ENCODE measurements around the gene C5orf15.

The C5orf15 gene

GRCh38 chr5:133980652-133981051, 12.2 kb upstream of the C5orf15 start:
- TF ChIP-seq FOXM1 (IDR thresholded peaks at IDR 0.05; ENCODE audit: borderline replicate concordance, low read depth), result no peak
- no peak for TF ChIP-seq ZBTB7A (IDR thresholded peaks at IDR 0.05; ENCODE audit: low read depth)
- TF ChIP-seq EP300 (IDR thresholded peaks at IDR 0.05; ENCODE audit: borderline replicate concordance), result no peak
- TF ChIP-seq EGR1 (IDR thresholded peaks at IDR 0.05), result no peak
- TF ChIP-seq TEAD4 (IDR thresholded peaks at IDR 0.05), result no peak
- TF ChIP-seq CEBPB (IDR thresholded peaks at IDR 0.05), result no peak
- TF ChIP-seq YY1 (IDR thresholded peaks at IDR 0.05; ENCODE audit: low read depth), result no peak
- TF ChIP-seq NFIC (IDR thresholded peaks at IDR 0.05), result no peak
- TF ChIP-seq USF1 (IDR thresholded peaks at IDR 0.05), result no peak
- TF ChIP-seq MAX (IDR thresholded peaks at IDR 0.05), result no peak
- no peak for TF ChIP-seq RAD21 (IDR thresholded peaks at IDR 0.05; ENCODE audit: low read depth)
- no peak for TF ChIP-seq CREB1 (IDR thresholded peaks at IDR 0.05; ENCODE audit: low read depth)
- TF ChIP-seq TCF12 (IDR thresholded peaks at IDR 0.05; ENCODE audit: low read depth), result no peak
- TF ChIP-seq, protein P1, sequence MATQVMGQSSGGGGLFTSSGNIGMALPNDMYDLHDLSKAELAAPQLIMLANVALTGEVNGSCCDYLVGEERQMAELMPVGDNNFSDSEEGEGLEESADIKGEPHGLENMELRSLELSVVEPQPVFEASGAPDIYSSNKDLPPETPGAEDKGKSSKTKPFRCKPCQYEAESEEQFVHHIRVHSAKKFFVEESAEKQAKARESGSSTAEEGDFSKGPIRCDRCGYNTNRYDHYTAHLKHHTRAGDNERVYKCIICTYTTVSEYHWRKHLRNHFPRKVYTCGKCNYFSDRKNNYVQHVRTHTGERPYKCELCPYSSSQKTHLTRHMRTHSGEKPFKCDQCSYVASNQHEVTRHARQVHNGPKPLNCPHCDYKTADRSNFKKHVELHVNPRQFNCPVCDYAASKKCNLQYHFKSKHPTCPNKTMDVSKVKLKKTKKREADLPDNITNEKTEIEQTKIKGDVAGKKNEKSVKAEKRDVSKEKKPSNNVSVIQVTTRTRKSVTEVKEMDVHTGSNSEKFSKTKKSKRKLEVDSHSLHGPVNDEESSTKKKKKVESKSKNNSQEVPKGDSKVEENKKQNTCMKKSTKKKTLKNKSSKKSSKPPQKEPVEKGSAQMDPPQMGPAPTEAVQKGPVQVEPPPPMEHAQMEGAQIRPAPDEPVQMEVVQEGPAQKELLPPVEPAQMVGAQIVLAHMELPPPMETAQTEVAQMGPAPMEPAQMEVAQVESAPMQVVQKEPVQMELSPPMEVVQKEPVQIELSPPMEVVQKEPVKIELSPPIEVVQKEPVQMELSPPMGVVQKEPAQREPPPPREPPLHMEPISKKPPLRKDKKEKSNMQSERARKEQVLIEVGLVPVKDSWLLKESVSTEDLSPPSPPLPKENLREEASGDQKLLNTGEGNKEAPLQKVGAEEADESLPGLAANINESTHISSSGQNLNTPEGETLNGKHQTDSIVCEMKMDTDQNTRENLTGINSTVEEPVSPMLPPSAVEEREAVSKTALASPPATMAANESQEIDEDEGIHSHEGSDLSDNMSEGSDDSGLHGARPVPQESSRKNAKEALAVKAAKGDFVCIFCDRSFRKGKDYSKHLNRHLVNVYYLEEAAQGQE (IDR thresholded peaks at IDR 0.05; ENCODE audit: low read depth), result no peak
- TF ChIP-seq TAF1 (IDR thresholded peaks at IDR 0.05; ENCODE audit: low read depth), result no peak

GRCh38 chr5:133978943-133979342, 10.5 kb upstream of the C5orf15 start:
- TF ChIP-seq TEAD4 (IDR thresholded peaks at IDR 0.05) (no peak), EP300 (IDR thresholded peaks at IDR 0.05; ENCODE audit: borderline replicate concordance) (no peak), MAX (IDR thresholded peaks at IDR 0.05) (no peak), USF1 (IDR thresholded peaks at IDR 0.05) (no peak), CREB1 (IDR thresholded peaks at IDR 0.05; ENCODE audit: low read depth) (no peak), YY1 (IDR thresholded peaks at IDR 0.05; ENCODE audit: low read depth) (no peak), FOXM1 (IDR thresholded peaks at IDR 0.05; ENCODE audit: borderline replicate concordance, low read depth) (no peak), TCF12 (IDR thresholded peaks at IDR 0.05; ENCODE audit: low read depth) (no peak), TAF1 (IDR thresholded peaks at IDR 0.05; ENCODE audit: low read depth) (no peak), CEBPB (IDR thresholded peaks at IDR 0.05) (no peak), EGR1 (IDR thresholded peaks at IDR 0.05) (no peak), ZBTB7A (IDR thresholded peaks at IDR 0.05; ENCODE audit: low read depth) (no peak), NFIC (IDR thresholded peaks at IDR 0.05) (no peak), RAD21 (IDR thresholded peaks at IDR 0.05; ENCODE audit: low read depth) (no peak)
- TF ChIP-seq, protein P1 (IDR thresholded peaks at IDR 0.05; ENCODE audit: low read depth), result no peak

- TF ChIP-seq USF1 (IDR thresholded peaks at IDR 0.05), result no peak
- no peak for TF ChIP-seq YY1 (IDR thresholded peaks at IDR 0.05; ENCODE audit: low read depth)
- no peak for TF ChIP-seq ZBTB7A (IDR thresholded peaks at IDR 0.05; ENCODE audit: low read depth)
- no peak for TF ChIP-seq TCF12 (IDR thresholded peaks at IDR 0.05; ENCODE audit: low read depth)
Observed at GRCh38 chr5:133977858-133978257, 9.4 kb upstream of the C5orf15 start.

DNA sequence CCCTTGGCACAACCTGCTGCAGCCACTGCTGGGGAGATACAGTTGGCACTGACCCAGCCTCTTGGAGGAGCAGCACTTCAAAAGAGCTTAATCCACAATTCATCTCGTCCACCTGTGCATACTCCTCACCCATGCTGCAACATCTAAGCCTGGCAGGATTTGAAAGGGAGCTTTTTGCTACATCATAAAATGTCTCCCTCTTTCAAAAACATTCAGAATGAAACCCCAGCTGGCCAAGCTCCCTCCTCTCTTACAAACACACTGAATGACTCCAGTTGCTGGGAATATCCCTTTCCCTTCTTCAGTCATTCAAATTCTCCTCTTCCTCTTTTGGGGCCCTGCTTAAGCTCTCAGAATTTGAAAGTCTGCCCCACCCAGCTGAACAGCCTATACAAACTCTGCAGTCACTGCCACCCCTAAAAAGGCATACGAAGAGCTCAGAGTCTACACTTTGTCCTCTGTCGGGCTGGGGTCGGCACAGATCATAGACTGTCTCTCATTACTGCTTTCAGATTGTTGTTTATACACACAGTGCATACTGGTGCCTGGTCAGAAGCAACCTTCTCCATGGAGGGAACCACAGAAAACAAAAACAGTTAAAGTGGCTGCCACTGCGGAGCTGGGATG, 8.8 kb upstream of the C5orf15 start:
- TF ChIP-seq TCF12 (IDR thresholded peaks at IDR 0.05; ENCODE audit: low read depth) (no peak), EGR1 (IDR thresholded peaks at IDR 0.05) (no peak), MAX (IDR thresholded peaks at IDR 0.05) (no peak), NFIC (IDR thresholded peaks at IDR 0.05) (no peak)

DNA sequence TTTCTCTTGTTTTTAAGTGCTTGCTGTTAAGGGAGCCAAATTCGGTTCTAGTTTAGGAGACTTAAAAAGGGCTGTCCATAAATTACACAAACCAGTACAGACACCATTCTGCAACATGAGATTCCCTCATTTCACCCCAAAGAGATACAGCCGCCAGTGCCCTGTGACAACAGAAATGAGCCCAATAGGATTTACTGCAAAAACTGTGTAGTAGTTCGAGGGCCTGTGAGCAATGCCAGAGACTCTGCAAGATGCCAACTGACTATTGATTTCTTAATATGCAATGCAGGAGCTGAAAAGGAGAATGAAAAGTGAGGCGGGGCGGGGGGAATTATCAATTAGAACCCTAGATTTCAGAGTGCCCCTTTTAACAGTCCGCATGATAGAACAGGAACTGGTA, 5.7 kb upstream of the C5orf15 start:
- TF ChIP-seq CREB1 (IDR thresholded peaks at IDR 0.05; ENCODE audit: low read depth) (no peak), ZBTB7A (IDR thresholded peaks at IDR 0.05; ENCODE audit: low read depth) (no peak), NFIC (IDR thresholded peaks at IDR 0.05) (no peak), TEAD4 (IDR thresholded peaks at IDR 0.05) (no peak), USF1 (IDR thresholded peaks at IDR 0.05) (no peak), EGR1 (IDR thresholded peaks at IDR 0.05) (no peak), YY1 (IDR thresholded peaks at IDR 0.05; ENCODE audit: low read depth) (no peak), EP300 (IDR thresholded peaks at IDR 0.05; ENCODE audit: borderline replicate concordance) (no peak), TCF12 (IDR thresholded peaks at IDR 0.05; ENCODE audit: low read depth) (no peak), FOXM1 (IDR thresholded peaks at IDR 0.05; ENCODE audit: borderline replicate concordance, low read depth) (no peak), CEBPB (IDR thresholded peaks at IDR 0.05) (no peak), TAF1 (IDR thresholded peaks at IDR 0.05; ENCODE audit: low read depth) (no peak), RAD21 (IDR thresholded peaks at IDR 0.05; ENCODE audit: low read depth) (no peak), MAX (IDR thresholded peaks at IDR 0.05) (no peak)
- TF ChIP-seq, protein P1 (IDR thresholded peaks at IDR 0.05; ENCODE audit: low read depth), result no peak
